ENCODE data around the gene TES. TPM values are rescaled to one million over a fixed set of nuclear protein-coding genes. Genes with fewer than 3 reads are reported as not detected.

The TES gene
- total and polyA plus RNA-seq, 9 of the 15 experiments (the other 6 are each of a cell fraction or from before 2014, with no cell fraction given) = 20.7 to 61.6 (median 53.8) TPM

DNA sequence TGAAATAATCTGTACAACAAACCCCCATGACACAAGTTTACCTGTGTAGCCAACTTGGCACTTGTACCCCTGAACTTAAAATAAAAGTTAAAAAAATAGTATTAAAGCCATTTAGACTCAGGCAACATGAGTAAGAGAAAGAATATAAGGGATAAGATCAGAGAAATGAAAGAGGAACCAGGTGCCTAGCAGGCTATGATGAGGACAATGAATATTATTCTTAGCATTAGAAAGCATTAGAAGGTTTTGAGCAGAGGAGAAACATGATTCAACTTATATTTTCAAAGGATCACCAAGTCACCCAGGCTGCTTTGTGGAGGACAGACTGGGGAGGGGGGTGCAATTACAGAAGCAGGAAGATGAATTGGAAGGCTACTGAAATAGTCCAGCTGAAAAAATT lies 48.1 kb upstream of the TES start:
- in situ Hi-C loops (cut with MboI) = no loop called here
- no peak for FAIRE-seq
- no peak for ATAC-seq

DNA sequence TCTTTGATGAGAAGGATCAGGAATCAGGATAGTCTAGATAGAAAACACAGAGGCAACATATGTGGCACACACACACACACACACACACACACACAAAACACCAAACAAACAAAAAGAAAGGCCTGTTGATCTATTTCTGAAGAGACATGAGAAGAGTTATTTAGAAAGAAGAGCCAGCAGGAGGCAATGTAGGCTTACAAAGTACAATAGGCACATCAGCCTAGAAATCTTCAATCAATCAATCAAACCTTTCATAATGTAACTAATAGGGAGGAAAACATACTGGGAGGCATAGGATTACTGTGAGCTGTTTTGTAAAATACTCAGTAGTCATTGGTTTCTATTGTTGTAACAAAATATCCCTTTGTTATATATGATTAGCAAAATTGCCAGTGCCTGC lies 47.3 kb upstream of the TES start:
- Histone ChIP-seq H3K9me1 (ENCODE audit: control insufficient read depth, insufficient read depth, low read length) (no peaks in the 10 kb centered on the region), H2AFZ (ENCODE audit: low read depth, low read length) (no peak overlapping the region), H3K36me3 (ENCODE audit: control insufficient read depth, insufficient read depth, low read length) (no peaks in the 10 kb centered on the region), H3K79me2 (ENCODE audit: control insufficient read depth, insufficient read depth, low read length) (no peaks in the 10 kb centered on the region), H3K9ac (ENCODE audit: insufficient read depth in 1 of 2, low read depth in 2 of 2, low read length in 2 of 2) (no peak overlapping the region), H3K9me3 (replicated peaks; ENCODE audit: control insufficient read depth, insufficient read depth, low read depth, low read length) (no peaks in the 10 kb centered on the region), H4K20me1 (replicated peaks; ENCODE audit: control insufficient read depth, insufficient read depth, low read length) (no peaks in the 10 kb centered on the region), H3K4me2 (ENCODE audit: insufficient read depth, low read length) (no peak overlapping the region), H3K27me3 (ENCODE audit: control insufficient read depth in 2 of 2, insufficient read depth in 2 of 2, low read length in 2 of 2) (no peaks in the 10 kb centered on the region), H3K4me3 (no peak overlapping the region), H3K27ac (ENCODE audit: extremely low read depth, low read depth, low read length) (no peak overlapping the region), H3K4me1 (replicated peaks in 1 of 2; ENCODE audit: control insufficient read depth in 2 of 2, insufficient read depth in 2 of 2, low read length in 2 of 2) (no peaks in the 10 kb centered on the region)
- in situ Hi-C loops (cut with MboI) (no loop called here), intact Hi-C loops (cut with micrococcal nuclease) (no loop called here)
- no TSS peak for BruUV-seq (replicated peaks)
- FAIRE-seq = no peak
- no peak for DNase-seq (ENCODE audit: extremely low read depth in 1 of 4, low spot score in 3 of 4)
- CTCF ChIA-PET (ENCODE audit: low intra/inter-chr PET ratio) = interaction anchor here (0.7 kb wide), 1 partner anchor 70 kb away, joined by 3 read pairs; no protein-coding TSS in a partner anchor
- no peak for ATAC-seq
- POLR2A ChIA-PET = interaction anchor here (0.6 to 0.7 kb wide), 2 partner anchors 63 to 120 kb away, joined by 3 to 4 read pairs; no protein-coding TSS in a partner anchor
- TF ChIP-seq, protein P1, sequence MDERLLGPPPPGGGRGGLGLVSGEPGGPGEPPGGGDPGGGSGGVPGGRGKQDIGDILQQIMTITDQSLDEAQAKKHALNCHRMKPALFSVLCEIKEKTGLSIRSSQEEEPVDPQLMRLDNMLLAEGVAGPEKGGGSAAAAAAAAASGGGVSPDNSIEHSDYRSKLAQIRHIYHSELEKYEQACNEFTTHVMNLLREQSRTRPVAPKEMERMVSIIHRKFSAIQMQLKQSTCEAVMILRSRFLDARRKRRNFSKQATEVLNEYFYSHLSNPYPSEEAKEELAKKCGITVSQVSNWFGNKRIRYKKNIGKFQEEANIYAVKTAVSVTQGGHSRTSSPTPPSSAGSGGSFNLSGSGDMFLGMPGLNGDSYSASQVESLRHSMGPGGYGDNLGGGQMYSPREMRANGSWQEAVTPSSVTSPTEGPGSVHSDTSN (CRISPR knock-in tag; IDR thresholded peaks at IDR 0.05; ENCODE audit: low read depth) = no peak
- TF ChIP-seq, protein P1 (tag; conservative IDR thresholded peaks at IDR 0.05; ENCODE audit: low read depth) = peak; percentile 66
- peak in 1 of 2 experiments; percentile 56; a peak in 2 of 4 replicates for TF ChIP-seq RAD21 (CRISPR knock-in tag; conservative IDR thresholded peaks at IDR 0.05 in 1 of 2, IDR thresholded peaks at IDR 0.05 in 1 of 2)

More for the DNA sequence above, 48.1 kb upstream of the TES start:
- H3K27me3 ChIP-seq (ENCODE audit: control insufficient read depth in 2 of 2, insufficient read depth in 2 of 2, low read length in 2 of 2) = no peaks in the 10 kb centered on the region
- intact Hi-C loops (cut with micrococcal nuclease) = no loop called here
- no peaks in the 10 kb centered on the region for H4K20me1 ChIP-seq (replicated peaks; ENCODE audit: control insufficient read depth, insufficient read depth, low read length)
- CTCF ChIA-PET (ENCODE audit: low intra/inter-chr PET ratio) = interaction anchor here (0.7 kb wide), 1 partner anchor 71 kb away, joined by 3 read pairs; no protein-coding TSS in a partner anchor
- no peaks in the 10 kb centered on the region for H3K79me2 ChIP-seq (ENCODE audit: control insufficient read depth, insufficient read depth, low read length)
- POLR2A ChIA-PET = no interaction called here
- no peak for DNase-seq (ENCODE audit: extremely low read depth in 1 of 4, low spot score in 3 of 4)
- no peaks in the 10 kb centered on the region for H3K9me3 ChIP-seq (replicated peaks; ENCODE audit: control insufficient read depth, insufficient read depth, low read depth, low read length)
- no peak overlapping the region for H3K4me3 ChIP-seq
- no TSS peak for BruUV-seq (replicated peaks)
- no peaks in the 10 kb centered on the region for H3K36me3 ChIP-seq (ENCODE audit: control insufficient read depth, insufficient read depth, low read length)
- H3K27ac ChIP-seq (ENCODE audit: extremely low read depth, low read depth, low read length) = no peak overlapping the region
- no peaks in the 10 kb centered on the region for H3K9me1 ChIP-seq (ENCODE audit: control insufficient read depth, insufficient read depth, low read length)
- no peak overlapping the region for H3K9ac ChIP-seq (ENCODE audit: insufficient read depth in 1 of 2, low read depth in 2 of 2, low read length in 2 of 2)
- no peaks in the 10 kb centered on the region for H3K4me1 ChIP-seq (replicated peaks in 1 of 2; ENCODE audit: control insufficient read depth in 2 of 2, insufficient read depth in 2 of 2, low read length in 2 of 2)
- no peak overlapping the region for H2AFZ ChIP-seq (ENCODE audit: low read depth, low read length)
- no peak overlapping the region for H3K4me2 ChIP-seq (ENCODE audit: insufficient read depth, low read length)
- TF ChIP-seq NFRKB (IDR thresholded peaks at IDR 0.05; ENCODE audit: low read depth) (no peak), PRPF4 (IDR thresholded peaks at IDR 0.05; ENCODE audit: insufficient read depth, low read depth, low read length, poor library complexity, severe bottlenecking) (no peak), ETV5 (CRISPR knock-in tag; IDR thresholded peaks at IDR 0.05; ENCODE audit: low read depth) (no peak)
- TF ChIP-seq, protein P2, sequence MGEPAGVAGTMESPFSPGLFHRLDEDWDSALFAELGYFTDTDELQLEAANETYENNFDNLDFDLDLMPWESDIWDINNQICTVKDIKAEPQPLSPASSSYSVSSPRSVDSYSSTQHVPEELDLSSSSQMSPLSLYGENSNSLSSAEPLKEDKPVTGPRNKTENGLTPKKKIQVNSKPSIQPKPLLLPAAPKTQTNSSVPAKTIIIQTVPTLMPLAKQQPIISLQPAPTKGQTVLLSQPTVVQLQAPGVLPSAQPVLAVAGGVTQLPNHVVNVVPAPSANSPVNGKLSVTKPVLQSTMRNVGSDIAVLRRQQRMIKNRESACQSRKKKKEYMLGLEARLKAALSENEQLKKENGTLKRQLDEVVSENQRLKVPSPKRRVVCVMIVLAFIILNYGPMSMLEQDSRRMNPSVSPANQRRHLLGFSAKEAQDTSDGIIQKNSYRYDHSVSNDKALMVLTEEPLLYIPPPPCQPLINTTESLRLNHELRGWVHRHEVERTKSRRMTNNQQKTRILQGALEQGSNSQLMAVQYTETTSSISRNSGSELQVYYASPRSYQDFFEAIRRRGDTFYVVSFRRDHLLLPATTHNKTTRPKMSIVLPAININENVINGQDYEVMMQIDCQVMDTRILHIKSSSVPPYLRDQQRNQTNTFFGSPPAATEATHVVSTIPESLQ (CRISPR knock-in tag; IDR thresholded peaks at IDR 0.05) = no peak

Measured in K562 (cell line).